CD4-positive, alpha-beta memory T cell (primary cell): ENCODE results near the gene CACNA1G. TPM values are rescaled to one million over a fixed set of nuclear protein-coding genes. Genes with fewer than 3 reads are reported as not detected.

ENCODE experiments used
- CTCF ChIA-PET: fragments of 350-600 bp; sonication (Branson Sonifier 250); formaldehyde crosslinking; loops from one replicate; lab custom pipeline; 2021; ENCODE audit warnings: inconsistent platforms; ENCODE audit not compliant: partially characterized antibody; lab: Charles Lee
- POLR2A ChIA-PET: fragments of 350-600 bp; sonication (Branson Sonifier 250); formaldehyde crosslinking; loops from one replicate; lab custom pipeline; 2021; ENCODE audit not compliant: partially characterized antibody; lab: Charles Lee
- DNase-seq, 5 donors: peaks; one replicate each; pipeline versions ENCODE4 v3.0.0 to v3.0.0-alpha.2; 2020 to 2022; ENCODE audit warnings: mixed read lengths in 1 of 5
- H3K27ac ChIP-seq: one replicate; pipeline ENCODE4 v1.7.0; 2013; ENCODE audit warnings: low read depth, low read length
- H3K27me3 ChIP-seq: 2 replicates; pipeline ENCODE4 v1.7.0; 2013; ENCODE audit warnings: mild to moderate bottlenecking, low read length, moderate library complexity; ENCODE audit not compliant: insufficient read depth
- H3K36me3 ChIP-seq: 2 replicates; pipeline ENCODE4 v1.7.0; 2013; ENCODE audit warnings: mild to moderate bottlenecking, low read length, moderate library complexity; ENCODE audit not compliant: insufficient read depth
- H3K4me1 ChIP-seq: 2 replicates; pipeline ENCODE4 v1.7.0; 2013; ENCODE audit warnings: mild to moderate bottlenecking, low read length, moderate library complexity; ENCODE audit not compliant: insufficient read depth
- H3K4me3 ChIP-seq, 2 donors: one replicate each; pipeline ENCODE4 v1.7.0; 2013; ENCODE audit warnings: low read length in 2 of 2, mild to moderate bottlenecking in 1 of 2
- H3K9me3 ChIP-seq, 2 donors: one replicate each; pipeline ENCODE4 v1.7.0; 2013; ENCODE audit warnings: low read length in 2 of 2, control low read depth in 1 of 2; ENCODE audit not compliant: control insufficient read depth in 1 of 2
- H3K27ac Mint-ChIP-seq, 7 donors: one replicate each; pipeline ENCODE4 v1.8.0; 2020 to 2021; ENCODE audit warnings: mixed read lengths in 7 of 7, mild to moderate bottlenecking in 6 of 7, inconsistent platforms in 3 of 7, moderate library complexity in 3 of 7
- H3K27me3 Mint-ChIP-seq, 2 donors: one replicate each; pipeline ENCODE4 v1.8.0; 2020 to 2021; ENCODE audit warnings: mixed read lengths in 2 of 2
- H3K36me3 Mint-ChIP-seq, 2 donors: one replicate each; pipeline ENCODE4 v1.8.0; 2020 to 2021; ENCODE audit warnings: mixed read lengths in 2 of 2, inconsistent platforms in 1 of 2, mild to moderate bottlenecking in 1 of 2
- H3K4me1 Mint-ChIP-seq, 4 donors: one replicate each; pipeline ENCODE4 v1.8.0; 2020 to 2021; ENCODE audit warnings: mixed read lengths in 4 of 4, mild to moderate bottlenecking in 1 of 4
- H3K4me3 Mint-ChIP-seq, 8 donors: one replicate each; pipeline ENCODE4 v1.8.0; 2020 to 2021; ENCODE audit warnings: mixed read lengths in 8 of 8, mild to moderate bottlenecking in 7 of 8, moderate library complexity in 6 of 8, inconsistent platforms in 3 of 8
- H3K9me3 Mint-ChIP-seq, 8 donors: one replicate each; pipeline ENCODE4 v1.8.0; 2020 to 2021; ENCODE audit warnings: mixed read lengths in 8 of 8, mild to moderate bottlenecking in 5 of 8, inconsistent platforms in 3 of 8, moderate library complexity in 1 of 8
- intact Hi-C: fragments of 100-400 bp; cut with micrococcal nuclease; formaldehyde crosslinking; loops from one replicate; pipeline ENCODE4 v1.15.1; 2023
- polyA plus RNA-seq, 2 donors: library from polyadenylated mRNA; unstranded; fragments of 300-500 nt; fragmentation: Illumina TruSeq; gene quantifications; one replicate each; pipeline ENCODE4 v1.2.3, GENCODE V29; 2021
- total RNA-seq, 2 experiments: library from RNA; stranded (reverse); gene quantifications; one replicate each; pipeline ENCODE4 v1.2.3, GENCODE V29; 2021

CACNA1G gene
- total and polyA plus RNA-seq, 4 experiments from 2014 or later: not detected

DNA sequence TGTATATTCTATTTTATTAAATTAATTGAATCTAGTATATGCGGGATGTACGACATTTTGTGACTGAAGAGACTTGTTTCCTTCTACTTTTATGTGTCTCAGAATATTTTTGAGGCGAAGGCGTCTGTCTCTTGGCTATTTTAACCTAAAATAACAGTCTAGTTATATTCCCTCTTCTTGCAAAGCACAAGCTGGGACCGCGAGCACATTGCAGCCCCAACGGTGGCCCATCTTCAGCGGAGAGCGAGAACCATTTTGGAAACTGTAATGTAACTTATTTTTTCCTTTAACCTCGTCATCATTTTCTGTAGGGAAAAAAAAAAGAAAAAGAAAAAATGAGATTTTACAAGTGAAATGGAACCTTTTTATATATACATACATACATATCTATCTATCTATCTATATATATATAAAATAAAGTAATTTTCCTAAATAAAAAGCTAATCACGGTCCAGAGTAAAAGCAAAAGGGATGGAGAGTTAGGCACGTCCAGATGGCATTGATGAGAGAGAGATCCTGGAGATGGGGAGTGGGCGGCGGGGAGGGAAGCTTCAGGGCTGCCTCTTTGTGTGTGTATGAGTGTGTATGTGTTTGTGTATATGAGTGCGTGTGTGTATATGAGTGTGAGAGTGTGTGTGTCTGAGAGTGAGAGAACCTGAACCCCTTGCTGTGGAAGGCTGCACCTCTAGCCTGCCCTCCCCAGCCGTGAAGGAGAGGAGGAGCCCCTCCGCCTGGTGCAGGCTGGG, 66.7 kb downstream of the CACNA1G start:
- no peak overlapping the region for H3K4me3 Mint-ChIP-seq

DNA sequence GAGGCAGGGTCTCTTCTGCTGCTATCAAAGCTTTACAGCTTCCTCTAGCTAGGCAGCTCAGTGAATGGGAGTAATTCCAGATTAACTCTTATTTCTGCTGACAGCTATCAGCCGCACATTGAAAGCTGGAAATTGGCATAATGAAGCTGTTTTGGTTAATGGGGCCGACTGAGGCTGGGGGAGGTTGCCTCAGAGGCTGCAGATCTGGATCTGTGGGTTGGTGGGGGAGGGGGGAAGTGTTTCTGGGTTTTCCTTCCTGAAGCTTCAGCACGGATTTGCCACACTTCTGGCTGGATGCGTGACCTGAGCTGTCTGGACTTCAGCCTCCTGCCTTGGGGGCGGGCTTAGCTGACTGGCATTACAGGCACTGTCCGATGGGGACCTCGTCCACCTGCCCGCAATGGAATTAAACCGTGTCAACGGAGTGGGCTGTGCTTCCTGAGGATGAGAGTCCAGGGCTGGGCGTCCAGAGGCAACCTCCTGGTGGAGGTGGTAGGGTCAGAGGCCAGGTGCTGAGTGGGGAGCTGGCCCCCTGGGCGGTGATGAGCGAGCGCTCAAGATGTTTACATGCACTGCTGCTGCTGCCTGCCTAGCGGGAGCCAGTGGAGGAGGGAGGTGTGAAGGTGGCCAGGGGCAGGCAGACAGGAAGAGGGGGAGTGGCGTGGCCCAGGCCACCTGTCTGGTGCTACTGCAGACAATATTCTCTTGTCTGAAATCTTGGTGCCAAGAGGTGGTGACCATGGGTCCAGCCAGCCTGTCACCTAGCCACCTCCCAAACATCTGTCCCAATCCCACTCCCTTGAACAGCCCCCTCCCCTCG, 67.5 kb downstream of the CACNA1G start:
- Histone ChIP-seq H3K27ac (no peak overlapping the region), H3K4me3 (no peak overlapping the region), H3K9me3 (no peaks in the 10 kb centered on the region), H3K27me3 (peaks cover 29% of the 10 kb centered on the region), H3K36me3 (no peaks in the 10 kb centered on the region), H3K4me1 (peaks cover 4% of the 10 kb centered on the region)
- Mint-ChIP-seq H3K4me1 (peaks cover 0 to 14% (median 2%) of the 10 kb centered on the region in 4 donors), H3K4me3 (no peak overlapping the region), H3K9me3 (no peaks in the 10 kb centered on the region), H3K36me3 (no peaks in the 10 kb centered on the region), H3K27ac (no peak overlapping the region), H3K27me3 (peaks cover 33 to 47% of the 10 kb centered on the region in 2 donors)
- POLR2A ChIA-PET: no interaction called here
- no peak for DNase-seq
- CTCF ChIA-PET: interaction anchor here (0.7 to 3.1 kb wide), 8 partner anchors 8 to 329 kb away, joined by 3 to 10 read pairs (median 4); no protein-coding TSS in a partner anchor
- intact Hi-C loops: no loop called here

More for the DNA sequence above, 66.7 kb downstream of the CACNA1G start:
- Mint-ChIP-seq H3K27me3 (peaks cover 27 to 41% of the 10 kb centered on the region in 2 donors), H3K27ac (no peak overlapping the region), H3K36me3 (no peaks in the 10 kb centered on the region), H3K9me3 (no peaks in the 10 kb centered on the region), H3K4me1 (peaks cover 0 to 12% (median under 1%) of the 10 kb centered on the region in 4 donors)
- H3K27ac ChIP-seq: no peak overlapping the region
- peaks cover 4% of the 10 kb centered on the region for H3K4me1 ChIP-seq
- no peaks in the 10 kb centered on the region for H3K9me3 ChIP-seq
- ChIA-PET POLR2A (no interaction called here), CTCF (interaction anchor here (1.1 to 3.1 kb wide), 10 partner anchors 8 to 215 kb away, joined by 3 to 22 read pairs (median 5); partner anchors contain the start of gene SPATA20)
- H3K4me3 ChIP-seq: no peak overlapping the region
- H3K36me3 ChIP-seq: no peaks in the 10 kb centered on the region
- intact Hi-C loops: no loop called here
- H3K27me3 ChIP-seq: peaks cover 22% of the 10 kb centered on the region
- DNase-seq: no peak

DNA sequence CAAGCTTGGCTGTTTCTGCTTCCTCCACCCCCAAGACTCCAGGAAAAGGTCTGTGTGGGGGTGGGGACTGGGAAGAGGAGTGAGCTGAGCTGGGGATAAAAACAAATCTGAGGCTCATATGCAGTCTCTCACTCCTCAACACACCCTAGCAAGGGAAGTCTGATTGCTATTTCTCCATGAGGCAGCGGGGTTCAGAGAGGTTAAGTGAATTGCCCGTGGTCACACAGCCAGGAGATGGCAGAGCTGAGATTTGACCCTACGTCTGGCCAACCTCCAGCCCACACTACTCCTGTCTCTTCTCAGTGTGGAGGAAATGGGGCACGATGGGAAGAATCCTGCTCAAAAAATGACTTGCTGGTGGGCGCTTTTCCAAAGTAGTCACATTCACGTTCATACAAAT, 69.4 kb downstream of the CACNA1G start:
- no peaks in the 10 kb centered on the region for H3K36me3 ChIP-seq
- ChIA-PET POLR2A (no interaction called here), CTCF (interaction anchor here (1.1 to 2.5 kb wide), 10 partner anchors 10 to 212 kb away, joined by 3 to 18 read pairs (median 4); no protein-coding TSS in a partner anchor)
- H3K9me3 Mint-ChIP-seq: peaks cover 0 to 3% (median 0%) of the 10 kb centered on the region in 8 donors
- peaks cover 43% of the 10 kb centered on the region for H3K27me3 ChIP-seq
- DNase-seq: no peak
- intact Hi-C loops: loop anchor here (1.0 to 5.0 kb wide), 3 partner anchors 68 to 327 kb away; partner anchors contain the start of gene SPATA20
- no peak overlapping the region for H3K4me3 Mint-ChIP-seq
- H3K27ac ChIP-seq: no peak overlapping the region
- no peak overlapping the region for H3K27ac Mint-ChIP-seq
- H3K36me3 Mint-ChIP-seq: no peaks in the 10 kb centered on the region
- no peaks in the 10 kb centered on the region for H3K9me3 ChIP-seq
- H3K4me1 ChIP-seq: peaks cover 4% of the 10 kb centered on the region
- H3K4me3 ChIP-seq: no peak overlapping the region
- peaks cover 44 to 58% of the 10 kb centered on the region in 2 donors for H3K27me3 Mint-ChIP-seq
- peaks cover 2 to 23% (median 9%) of the 10 kb centered on the region in 4 donors for H3K4me1 Mint-ChIP-seq

GRCh38 chr17:50630524-50631194, 70.1 kb downstream of the CACNA1G start:
- Mint-ChIP-seq H3K9me3 (peaks cover 0 to 3% (median 0%) of the 10 kb centered on the region in 8 donors), H3K4me3 (peak overlapping the region in 1 of 8 donors; percentile 18), H3K36me3 (no peaks in the 10 kb centered on the region), H3K27me3 (peaks cover 42 to 56% of the 10 kb centered on the region in 2 donors), H3K27ac (no peak overlapping the region), H3K4me1 (peaks cover 2 to 23% (median 9%) of the 10 kb centered on the region in 4 donors)
- Histone ChIP-seq H3K4me1 (peaks cover 8% of the 10 kb centered on the region), H3K27me3 (peaks cover 46% of the 10 kb centered on the region), H3K36me3 (no peaks in the 10 kb centered on the region), H3K9me3 (no peaks in the 10 kb centered on the region), H3K27ac (no peak overlapping the region), H3K4me3 (no peak overlapping the region)
- CTCF ChIA-PET: interaction anchor here (0.6 to 2.5 kb wide), 10 partner anchors 9 to 211 kb away, joined by 3 to 18 read pairs (median 4); no protein-coding TSS in a partner anchor
- DNase-seq: peak; percentile 39 to 56 (median 46)
- intact Hi-C loops: loop anchor here (1.0 to 5.0 kb wide), 3 partner anchors 68 to 327 kb away; partner anchors contain the start of gene SPATA20
- POLR2A ChIA-PET: interaction anchor here (1.1 kb wide), 1 partner anchor 84 kb away, joined by 4 read pairs; the partner anchor contains the start of gene SPATA20

- H3K4me3 Mint-ChIP-seq: peak overlapping the region in 1 of 8 donors; percentile 1
- CTCF ChIA-PET: interaction anchor here (1.5 to 2.5 kb wide), 5 partner anchors 9 to 211 kb away, joined by 4 to 18 read pairs (median 6); no protein-coding TSS in a partner anchor
- peaks cover 8% of the 10 kb centered on the region for H3K4me1 ChIP-seq
- H3K27ac Mint-ChIP-seq: no peak overlapping the region
- no peaks in the 10 kb centered on the region for H3K36me3 Mint-ChIP-seq
- H3K4me3 ChIP-seq: no peak overlapping the region
- H3K27ac ChIP-seq: no peak overlapping the region
- H3K9me3 ChIP-seq: no peaks in the 10 kb centered on the region
- H3K4me1 Mint-ChIP-seq: peaks cover 2 to 23% (median 12%) of the 10 kb centered on the region in 4 donors
- H3K27me3 ChIP-seq: peaks cover 52% of the 10 kb centered on the region
- intact Hi-C loops: loop anchor here (5.0 kb wide), 1 partner anchor 326 kb away; no protein-coding TSS in a partner anchor
- DNase-seq: no peak
- no peaks in the 10 kb centered on the region for H3K36me3 ChIP-seq
- POLR2A ChIA-PET: interaction anchor here (1.1 kb wide), 1 partner anchor 84 kb away, joined by 4 read pairs; the partner anchor contains the start of gene SPATA20
- H3K9me3 Mint-ChIP-seq: peaks cover 0 to 3% (median 0%) of the 10 kb centered on the region in 8 donors
- H3K27me3 Mint-ChIP-seq: peaks cover 46 to 57% of the 10 kb centered on the region in 2 donors
These were observed 70.8 kb downstream of the CACNA1G start for GRCh38 chr17:50631195-50631907.
